ENCODE results near the gene KCTD16.

- TF ChIP-seq, protein P1, sequence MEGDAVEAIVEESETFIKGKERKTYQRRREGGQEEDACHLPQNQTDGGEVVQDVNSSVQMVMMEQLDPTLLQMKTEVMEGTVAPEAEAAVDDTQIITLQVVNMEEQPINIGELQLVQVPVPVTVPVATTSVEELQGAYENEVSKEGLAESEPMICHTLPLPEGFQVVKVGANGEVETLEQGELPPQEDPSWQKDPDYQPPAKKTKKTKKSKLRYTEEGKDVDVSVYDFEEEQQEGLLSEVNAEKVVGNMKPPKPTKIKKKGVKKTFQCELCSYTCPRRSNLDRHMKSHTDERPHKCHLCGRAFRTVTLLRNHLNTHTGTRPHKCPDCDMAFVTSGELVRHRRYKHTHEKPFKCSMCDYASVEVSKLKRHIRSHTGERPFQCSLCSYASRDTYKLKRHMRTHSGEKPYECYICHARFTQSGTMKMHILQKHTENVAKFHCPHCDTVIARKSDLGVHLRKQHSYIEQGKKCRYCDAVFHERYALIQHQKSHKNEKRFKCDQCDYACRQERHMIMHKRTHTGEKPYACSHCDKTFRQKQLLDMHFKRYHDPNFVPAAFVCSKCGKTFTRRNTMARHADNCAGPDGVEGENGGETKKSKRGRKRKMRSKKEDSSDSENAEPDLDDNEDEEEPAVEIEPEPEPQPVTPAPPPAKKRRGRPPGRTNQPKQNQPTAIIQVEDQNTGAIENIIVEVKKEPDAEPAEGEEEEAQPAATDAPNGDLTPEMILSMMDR (conservative IDR thresholded peaks at IDR 0.05; ENCODE audit: low read depth in 2 of 2): no peak
- no peak for TF ChIP-seq JUNB (IDR thresholded peaks at IDR 0.05; ENCODE audit: unreplicated experiment)
These were observed 185.8 kb downstream of the KCTD16 start for GRCh38 chr5:144356489-144356888.
